Dendritic cell treated with granulocyte-macrophage colony-stimulating factor and Interleukin-4, amounts not matched to agents 40 ng/mL and 50 ng/mL, for 4 days (primary cell): ENCODE results near the gene NFIB.

ENCODE experiments used
- H3K27ac Mint-ChIP-seq: one replicate; pipeline ENCODE4 v1.8.0; 2022; ENCODE audit warnings: mild to moderate bottlenecking, mixed read lengths
- H3K27me3 Mint-ChIP-seq: one replicate; pipeline ENCODE4 v1.8.0; 2022; ENCODE audit warnings: mild to moderate bottlenecking, mixed read lengths
- H3K36me3 Mint-ChIP-seq: one replicate; pipeline ENCODE4 v1.8.0; 2022; ENCODE audit warnings: low read depth, mixed read lengths
- H3K4me1 Mint-ChIP-seq: one replicate; pipeline ENCODE4 v1.8.0; 2022; ENCODE audit warnings: low read depth, mixed read lengths
- H3K4me3 Mint-ChIP-seq: one replicate; pipeline ENCODE4 v1.8.0; 2022; ENCODE audit warnings: mild to moderate bottlenecking, moderate library complexity, mixed read lengths
- H3K9me3 Mint-ChIP-seq: one replicate; pipeline ENCODE4 v1.8.0; 2022; ENCODE audit warnings: mixed read lengths
- intact Hi-C: fragments of 100-400 bp; cut with micrococcal nuclease; formaldehyde crosslinking; loops from one replicate; pipeline ENCODE4 v1.15.0; 2022

Gene NFIB

GRCh38 chr9:14300588-14300987 is 13.4 kb downstream of the NFIB start:
- peaks cover 10% of the 10 kb centered on the region for H3K27me3 Mint-ChIP-seq

GRCh38 chr9:14300040-14300439 is 13.9 kb downstream of the NFIB start:
- Mint-ChIP-seq H3K27ac (no peak overlapping the region), H3K27me3 (peaks cover 5% of the 10 kb centered on the region), H3K4me1 (no peaks in the 10 kb centered on the region), H3K9me3 (no peaks in the 10 kb centered on the region), H3K4me3 (no peak overlapping the region), H3K36me3 (no peaks in the 10 kb centered on the region)
- intact Hi-C loops = no loop called here

More at GRCh38 chr9:14300588-14300987, 13.4 kb downstream of the NFIB start:
- no peaks in the 10 kb centered on the region for H3K4me1 Mint-ChIP-seq
- no peak overlapping the region for H3K27ac Mint-ChIP-seq
- no peaks in the 10 kb centered on the region for H3K9me3 Mint-ChIP-seq
- no peaks in the 10 kb centered on the region for H3K36me3 Mint-ChIP-seq
- intact Hi-C loops = no loop called here
- H3K4me3 Mint-ChIP-seq = no peak overlapping the region

GRCh38 chr9:14298601-14299022 is 15.3 kb downstream of the NFIB start:
- Mint-ChIP-seq H3K9me3 (no peaks in the 10 kb centered on the region), H3K36me3 (no peaks in the 10 kb centered on the region), H3K27ac (no peak overlapping the region), H3K4me3 (no peak overlapping the region), H3K4me1 (no peaks in the 10 kb centered on the region), H3K27me3 (peaks cover 3% of the 10 kb centered on the region)
- intact Hi-C loops = no loop called here

GRCh38 chr9:14296495-14297113 is 17.3 kb downstream of the NFIB start:
- Mint-ChIP-seq H3K9me3 (no peaks in the 10 kb centered on the region), H3K36me3 (no peaks in the 10 kb centered on the region), H3K4me1 (no peaks in the 10 kb centered on the region), H3K27me3 (peaks cover 3% of the 10 kb centered on the region), H3K4me3 (no peak overlapping the region), H3K27ac (no peak overlapping the region)
- intact Hi-C loops = no loop called here

GRCh38 chr9:14294659-14295058 is 19.3 kb downstream of the NFIB start:
- Mint-ChIP-seq H3K27ac (no peak overlapping the region), H3K4me1 (no peaks in the 10 kb centered on the region), H3K9me3 (no peaks in the 10 kb centered on the region), H3K27me3 (no peaks in the 10 kb centered on the region), H3K36me3 (no peaks in the 10 kb centered on the region), H3K4me3 (no peak overlapping the region)
- intact Hi-C loops = no loop called here

- no peak overlapping the region for H3K27ac Mint-ChIP-seq
- no peaks in the 10 kb centered on the region for H3K27me3 Mint-ChIP-seq
- no peaks in the 10 kb centered on the region for H3K9me3 Mint-ChIP-seq
- no peaks in the 10 kb centered on the region for H3K36me3 Mint-ChIP-seq
- no peak overlapping the region for H3K4me3 Mint-ChIP-seq
- intact Hi-C loops = no loop called here
- no peaks in the 10 kb centered on the region for H3K4me1 Mint-ChIP-seq
Observed at GRCh38 chr9:14293801-14294200, 20.1 kb downstream of the NFIB start.

GRCh38 chr9:14292181-14292739 is 21.7 kb downstream of the NFIB start:
- H3K27me3 Mint-ChIP-seq = no peaks in the 10 kb centered on the region
- no peak overlapping the region for H3K27ac Mint-ChIP-seq
- no peak overlapping the region for H3K4me3 Mint-ChIP-seq
- intact Hi-C loops = no loop called here
- no peaks in the 10 kb centered on the region for H3K4me1 Mint-ChIP-seq
- H3K9me3 Mint-ChIP-seq = no peaks in the 10 kb centered on the region
- no peaks in the 10 kb centered on the region for H3K36me3 Mint-ChIP-seq

GRCh38 chr9:14289916-14290315 is 24.0 kb downstream of the NFIB start:
- Mint-ChIP-seq H3K36me3 (no peaks in the 10 kb centered on the region), H3K4me3 (no peak overlapping the region), H3K4me1 (no peaks in the 10 kb centered on the region), H3K9me3 (no peaks in the 10 kb centered on the region), H3K27me3 (no peaks in the 10 kb centered on the region), H3K27ac (no peak overlapping the region)
- intact Hi-C loops = loop anchor here (2.0 kb wide), 1 partner anchor 19 kb away; no protein-coding TSS in a partner anchor

GRCh38 chr9:14288433-14288832 is 25.5 kb downstream of the NFIB start:
- H3K4me3 Mint-ChIP-seq = no peak overlapping the region
- no peaks in the 10 kb centered on the region for H3K4me1 Mint-ChIP-seq
- intact Hi-C loops = loop anchor here (2.0 kb wide), 1 partner anchor 20 kb away; no protein-coding TSS in a partner anchor

GRCh38 chr9:14286121-14286520 is 27.8 kb downstream of the NFIB start:
- Mint-ChIP-seq H3K9me3 (no peaks in the 10 kb centered on the region), H3K27ac (no peak overlapping the region), H3K4me1 (no peaks in the 10 kb centered on the region), H3K4me3 (no peak overlapping the region), H3K36me3 (no peaks in the 10 kb centered on the region), H3K27me3 (no peaks in the 10 kb centered on the region)
- intact Hi-C loops = no loop called here

More at GRCh38 chr9:14288433-14288832, 25.5 kb downstream of the NFIB start:
- Mint-ChIP-seq H3K9me3 (no peaks in the 10 kb centered on the region), H3K27me3 (no peaks in the 10 kb centered on the region), H3K27ac (no peak overlapping the region), H3K36me3 (no peaks in the 10 kb centered on the region)

GRCh38 chr9:14283276-14283675 is 30.7 kb downstream of the NFIB start:
- Mint-ChIP-seq H3K4me1 (no peaks in the 10 kb centered on the region), H3K36me3 (no peaks in the 10 kb centered on the region), H3K4me3 (no peak overlapping the region), H3K27ac (no peak overlapping the region), H3K27me3 (no peaks in the 10 kb centered on the region), H3K9me3 (no peaks in the 10 kb centered on the region)
- intact Hi-C loops = no loop called here

- H3K27me3 Mint-ChIP-seq = no peaks in the 10 kb centered on the region
- no peaks in the 10 kb centered on the region for H3K36me3 Mint-ChIP-seq
- no peaks in the 10 kb centered on the region for H3K4me1 Mint-ChIP-seq
- intact Hi-C loops = no loop called here
- no peaks in the 10 kb centered on the region for H3K9me3 Mint-ChIP-seq
- H3K4me3 Mint-ChIP-seq = no peak overlapping the region
- no peak overlapping the region for H3K27ac Mint-ChIP-seq
Observed at GRCh38 chr9:14281876-14282275, 32.1 kb downstream of the NFIB start.

- Mint-ChIP-seq H3K9me3 (no peaks in the 10 kb centered on the region), H3K27me3 (no peaks in the 10 kb centered on the region), H3K27ac (no peak overlapping the region), H3K4me3 (no peak overlapping the region), H3K36me3 (no peaks in the 10 kb centered on the region), H3K4me1 (no peaks in the 10 kb centered on the region)
- intact Hi-C loops = no loop called here
Observed at GRCh38 chr9:14281136-14281795, 32.7 kb downstream of the NFIB start.

- H3K9me3 Mint-ChIP-seq = no peaks in the 10 kb centered on the region
- no peaks in the 10 kb centered on the region for H3K27me3 Mint-ChIP-seq
- no peak overlapping the region for H3K4me3 Mint-ChIP-seq
- intact Hi-C loops = no loop called here
- no peaks in the 10 kb centered on the region for H3K4me1 Mint-ChIP-seq
- H3K36me3 Mint-ChIP-seq = no peaks in the 10 kb centered on the region
- no peak overlapping the region for H3K27ac Mint-ChIP-seq
Observed at GRCh38 chr9:14279671-14280070, 34.3 kb downstream of the NFIB start.
